BLaER1 treated with 17β-estradiol and CSF1 and Interleukin-3, amounts not matched to agents 10 nM and 100 nM (cell line): ENCODE data around the gene TFCP2.

Experiments
- H3K27ac ChIP-seq, 11 experiments: shearing (Covaris generic); formaldehyde crosslinking; 2 replicates each; pipeline ENCODE4 v1.8.1; 2022
- H3K27me3 ChIP-seq, 11 experiments: shearing (Covaris generic); formaldehyde crosslinking; 2 replicates each; pipeline ENCODE4 v1.8.1; 2022
- H3K36me3 ChIP-seq, 11 experiments: shearing (Covaris generic); formaldehyde crosslinking; 2 replicates each; pipeline ENCODE4 v1.8.1; 2022
- H3K4me1 ChIP-seq, 10 experiments: shearing (Covaris generic); formaldehyde crosslinking; 2 replicates each; pipeline ENCODE4 v1.8.1; 2022
- H3K4me2 ChIP-seq, 11 experiments: shearing (Covaris generic); formaldehyde crosslinking; 2 replicates each; pipeline ENCODE4 v1.8.1; 2022
- H3K4me3 ChIP-seq, 10 experiments: shearing (Covaris generic); formaldehyde crosslinking; 2 replicates each; pipeline ENCODE4 v1.8.1; 2022
- H3K9ac ChIP-seq, 11 experiments: shearing (Covaris generic); formaldehyde crosslinking; 2 replicates each; pipeline ENCODE4 v1.8.1; 2022
- H3K9me3 ChIP-seq, 11 experiments: shearing (Covaris generic); formaldehyde crosslinking; replicated peaks in 1 of 11; 2 replicates each; pipeline ENCODE4 v1.8.1; 2022
- H4K20me1 ChIP-seq, 11 experiments: shearing (Covaris generic); formaldehyde crosslinking; 2 replicates each; pipeline ENCODE4 v1.8.1; 2022
- Cebpa-rat ChIP-seq, 11 experiments: shearing (Covaris generic); IDR thresholded peaks; 2 replicates each; pipeline ENCODE4 v1.8.1; 2022

Gene TFCP2

GRCh38 chr12:51132693-51133092, 40.2 kb downstream of the TFCP2 start:
- Histone ChIP-seq H3K4me2 (no peak overlapping the region), H4K20me1 (no peaks in the 10 kb centered on the region), H3K36me3 (no peaks in the 10 kb centered on the region), H3K9ac (no peak overlapping the region), H3K27ac (no peak overlapping the region), H3K4me3 (no peak overlapping the region), H3K4me1 (peaks cover 0 to 2% (median 0%) of the 10 kb centered on the region in 10 experiments; a peak in 4 of 20 replicates), H3K27me3 (no peaks in the 10 kb centered on the region), H3K9me3 (no peaks in the 10 kb centered on the region)
- no peak for TF ChIP-seq Cebpa-rat (IDR thresholded peaks at IDR 0.05)

DNA sequence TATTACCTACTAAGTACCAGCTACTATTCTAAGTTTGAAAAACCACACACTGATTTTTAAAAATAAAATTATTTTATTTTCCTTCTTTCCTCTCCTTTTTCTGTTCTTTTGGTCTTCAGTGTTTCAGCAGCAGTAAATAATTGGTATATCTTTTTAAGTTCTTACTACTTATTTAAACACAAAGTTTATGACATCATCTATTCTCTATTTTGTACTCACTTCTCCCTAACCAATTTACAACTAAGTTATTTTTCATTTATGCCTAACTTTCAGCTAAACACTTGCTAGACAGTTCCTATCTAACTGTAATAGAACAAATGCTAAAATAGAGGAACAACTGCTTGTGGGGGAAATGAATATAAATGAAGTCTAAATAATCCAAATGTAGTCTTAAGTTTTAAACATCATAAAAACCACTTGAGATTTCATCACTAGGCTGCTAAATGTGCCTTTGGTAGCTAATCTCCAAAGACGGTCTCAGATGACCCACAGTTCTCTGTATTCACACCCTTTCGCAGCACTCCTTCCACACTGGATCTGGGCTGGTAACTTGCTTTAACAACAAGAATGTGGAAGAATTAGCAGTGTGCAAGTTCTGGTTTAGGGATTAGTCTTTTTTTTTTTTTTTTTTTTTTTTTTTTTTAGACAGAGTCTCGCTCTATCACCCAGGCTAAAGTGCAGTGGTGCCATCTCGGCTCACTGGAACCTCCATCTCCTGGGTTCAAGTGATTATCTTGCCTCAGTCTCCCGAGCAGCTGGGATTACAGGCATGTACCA, 41.0 kb downstream of the TFCP2 start:
- H3K27me3 ChIP-seq: no peaks in the 10 kb centered on the region
- TF ChIP-seq Cebpa-rat (IDR thresholded peaks at IDR 0.05): no peak
- no peaks in the 10 kb centered on the region for H3K36me3 ChIP-seq
- H3K9ac ChIP-seq: no peak overlapping the region
- no peak overlapping the region for H3K4me3 ChIP-seq
- H3K27ac ChIP-seq: no peak overlapping the region
- no peaks in the 10 kb centered on the region for H4K20me1 ChIP-seq
- H3K4me1 ChIP-seq: peaks cover 0 to 9% (median 0%) of the 10 kb centered on the region in 10 experiments; a peak in 6 of 20 replicates
- H3K9me3 ChIP-seq: no peaks in the 10 kb centered on the region
- no peak overlapping the region for H3K4me2 ChIP-seq

DNA sequence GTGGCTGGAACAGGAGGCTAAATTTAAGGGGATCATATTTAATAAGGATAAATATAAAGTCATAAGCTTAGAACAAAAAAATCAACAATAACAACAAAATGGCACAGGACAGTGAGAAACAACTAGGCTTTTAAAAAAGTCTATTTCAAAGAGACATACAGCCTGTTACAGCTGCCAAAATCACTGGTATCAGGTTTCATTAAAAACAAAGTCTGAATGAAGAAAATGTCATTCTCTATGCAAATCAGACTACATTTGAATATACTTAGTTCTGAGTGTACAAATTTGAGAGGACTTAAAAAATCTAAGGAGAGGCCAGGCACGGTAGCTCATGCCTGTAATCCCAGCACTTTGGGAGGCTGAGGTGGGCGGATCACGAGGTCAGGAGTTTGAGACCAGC, 44.0 kb downstream of the TFCP2 start:
- no peak overlapping the region for H3K4me3 ChIP-seq
- no peak for TF ChIP-seq Cebpa-rat (IDR thresholded peaks at IDR 0.05)
- H3K4me2 ChIP-seq: no peak overlapping the region

GRCh38 chr12:51127050-51127729, 45.7 kb downstream of the TFCP2 start:
- H3K4me2 ChIP-seq: peak overlapping the region in 3 of 11 experiments; percentile 46 to 63 (median 58); a peak in 6 of 22 replicates
- TF ChIP-seq Cebpa-rat (IDR thresholded peaks at IDR 0.05): no peak
- H3K9ac ChIP-seq: peak overlapping the region in 1 of 11 experiments; percentile 53; a peak in 1 of 22 replicates
- no peaks in the 10 kb centered on the region for H3K36me3 ChIP-seq
- no peak overlapping the region for H3K27ac ChIP-seq
- no peaks in the 10 kb centered on the region for H3K9me3 ChIP-seq
- H4K20me1 ChIP-seq: no peaks in the 10 kb centered on the region
- H3K4me1 ChIP-seq: peaks cover 0 to 13% (median 0%) of the 10 kb centered on the region in 10 experiments; a peak in 6 of 20 replicates
- H3K27me3 ChIP-seq: no peaks in the 10 kb centered on the region
- no peak overlapping the region for H3K4me3 ChIP-seq

More for the DNA sequence above, 44.0 kb downstream of the TFCP2 start:
- Histone ChIP-seq H3K9ac (no peak overlapping the region), H3K9me3 (no peaks in the 10 kb centered on the region), H3K36me3 (no peaks in the 10 kb centered on the region), H4K20me1 (no peaks in the 10 kb centered on the region), H3K27ac (no peak overlapping the region), H3K4me1 (peaks cover 0 to 13% (median 0%) of the 10 kb centered on the region in 10 experiments; a peak in 6 of 20 replicates), H3K27me3 (no peaks in the 10 kb centered on the region)

- Histone ChIP-seq H4K20me1 (no peaks in the 10 kb centered on the region), H3K9ac (no peak overlapping the region), H3K9me3 (no peaks in the 10 kb centered on the region), H3K36me3 (no peaks in the 10 kb centered on the region), H3K27me3 (no peaks in the 10 kb centered on the region), H3K27ac (no peak overlapping the region), H3K4me2 (peak overlapping the region in 1 of 11 experiments; percentile 63; a peak in 1 of 22 replicates), H3K4me3 (no peak overlapping the region), H3K4me1 (peaks cover 0 to 13% (median 0%) of the 10 kb centered on the region in 10 experiments; a peak in 6 of 20 replicates)
- no peak for TF ChIP-seq Cebpa-rat (IDR thresholded peaks at IDR 0.05)
These were observed 46.6 kb downstream of the TFCP2 start for GRCh38 chr12:51126297-51126696.

GRCh38 chr12:51124504-51124903, 48.4 kb downstream of the TFCP2 start:
- TF ChIP-seq Cebpa-rat (IDR thresholded peaks at IDR 0.05): no peak
- Histone ChIP-seq H3K9ac (no peak overlapping the region), H3K9me3 (no peaks in the 10 kb centered on the region), H3K27ac (no peak overlapping the region), H3K27me3 (no peaks in the 10 kb centered on the region), H3K36me3 (no peaks in the 10 kb centered on the region), H3K4me1 (peaks cover 0 to 13% (median 0%) of the 10 kb centered on the region in 10 experiments; a peak in 6 of 20 replicates), H3K4me3 (no peak overlapping the region), H3K4me2 (no peak overlapping the region), H4K20me1 (no peaks in the 10 kb centered on the region)

DNA sequence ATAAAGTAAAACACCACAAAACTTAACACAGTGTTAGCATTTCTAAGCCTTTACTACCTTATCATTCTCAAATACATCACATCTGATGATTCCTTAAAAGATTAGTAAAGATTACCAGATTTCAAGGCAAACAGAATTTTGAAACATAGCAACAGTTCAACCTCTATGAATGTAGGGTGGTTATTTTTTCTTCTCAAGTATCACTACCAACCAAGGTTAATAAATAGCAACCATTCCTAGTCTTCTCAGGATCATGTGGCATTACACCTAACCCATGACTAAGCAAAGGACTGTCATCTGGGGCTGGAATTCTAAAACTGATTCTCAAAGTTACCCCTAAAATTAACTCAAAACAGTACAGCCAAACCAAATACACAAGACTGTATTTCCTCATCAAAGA, 50.1 kb downstream of the TFCP2 start:
- no peaks in the 10 kb centered on the region for H3K27me3 ChIP-seq
- peaks cover 0 to 13% (median 0%) of the 10 kb centered on the region in 10 experiments; a peak in 6 of 20 replicates for H3K4me1 ChIP-seq
- H3K27ac ChIP-seq: no peak overlapping the region
- H3K4me3 ChIP-seq: no peak overlapping the region
- H3K9ac ChIP-seq: no peak overlapping the region
- no peak overlapping the region for H3K4me2 ChIP-seq
- H3K36me3 ChIP-seq: no peaks in the 10 kb centered on the region
- TF ChIP-seq Cebpa-rat (IDR thresholded peaks at IDR 0.05): no peak
- no peaks in the 10 kb centered on the region for H3K9me3 ChIP-seq
- no peaks in the 10 kb centered on the region for H4K20me1 ChIP-seq

- Histone ChIP-seq H3K9me3 (no peaks in the 10 kb centered on the region), H3K4me2 (no peak overlapping the region), H4K20me1 (no peaks in the 10 kb centered on the region), H3K9ac (no peak overlapping the region), H3K27ac (no peak overlapping the region), H3K36me3 (no peaks in the 10 kb centered on the region), H3K27me3 (no peaks in the 10 kb centered on the region), H3K4me3 (no peak overlapping the region), H3K4me1 (no peaks in the 10 kb centered on the region)
- TF ChIP-seq Cebpa-rat (IDR thresholded peaks at IDR 0.05): no peak
These were observed 54.2 kb downstream of the TFCP2 start for GRCh38 chr12:51118706-51119105.

- H4K20me1 ChIP-seq: no peaks in the 10 kb centered on the region
- no peak for TF ChIP-seq Cebpa-rat (IDR thresholded peaks at IDR 0.05)
- no peaks in the 10 kb centered on the region for H3K4me1 ChIP-seq
- H3K9ac ChIP-seq: no peak overlapping the region
- H3K27me3 ChIP-seq: no peaks in the 10 kb centered on the region
- H3K4me2 ChIP-seq: no peak overlapping the region
- H3K27ac ChIP-seq: no peak overlapping the region
- no peaks in the 10 kb centered on the region for H3K9me3 ChIP-seq
- no peaks in the 10 kb centered on the region for H3K36me3 ChIP-seq
- H3K4me3 ChIP-seq: no peak overlapping the region
These were observed 57.4 kb downstream of the TFCP2 start for GRCh38 chr12:51115533-51115932.
